HEK293T (cell line): ENCODE data around the gene WBP2.

Source experiments
- NFRKB ChIP-seq: fragments of 450-650 bp; IDR thresholded peaks from 2 replicates; pipeline ENCODE4 v1.6.1; 2016; ENCODE audit warnings: mild to moderate bottlenecking, moderate library complexity
- SP1 ChIP-seq: fragments of 450-650 bp; IDR thresholded peaks from 2 replicates; pipeline ENCODE4 v1.6.1; 2017
- SUZ12 ChIP-seq: fragments of 450-650 bp; IDR thresholded peaks from 2 replicates; pipeline ENCODE4 v1.6.1; 2016; ENCODE audit warnings: mild to moderate bottlenecking

DNA sequence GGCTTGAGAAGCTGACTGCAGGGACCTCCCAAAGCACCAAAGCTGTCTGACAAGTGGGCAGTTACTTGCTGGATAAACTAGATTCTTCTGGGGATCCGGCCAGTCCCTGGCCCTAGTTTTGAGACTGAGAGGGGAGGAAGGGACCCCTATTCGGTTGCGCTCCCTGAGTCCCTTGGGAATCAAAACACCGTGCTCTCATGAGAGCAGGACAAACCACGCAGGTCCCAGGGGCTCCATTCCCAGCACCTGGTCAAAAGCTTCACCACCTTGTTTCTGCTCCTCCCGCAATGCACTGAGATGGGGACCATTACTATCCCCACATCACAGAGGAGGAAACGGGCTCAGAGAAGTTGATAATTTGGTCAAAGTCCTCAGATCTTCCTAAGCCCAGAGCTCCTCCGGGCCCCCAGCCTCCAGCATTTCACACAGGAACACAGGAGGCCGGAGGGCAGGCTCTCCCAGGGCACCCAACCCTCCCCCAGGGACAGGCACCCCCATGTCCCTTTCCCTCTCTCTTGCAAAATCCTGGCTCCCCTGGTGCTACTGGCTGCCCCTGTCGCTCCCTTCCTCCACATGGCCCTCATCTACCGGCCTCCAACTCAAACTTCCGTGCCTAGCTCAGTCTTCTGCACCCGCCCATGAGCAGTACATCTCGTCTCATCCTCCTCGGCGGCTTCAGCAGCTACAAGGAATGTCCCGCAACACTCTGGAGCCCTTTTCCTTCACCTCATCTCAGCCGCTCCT is 38.3 kb upstream of the WBP2 start:
- TF ChIP-seq SUZ12 (no peak), SP1 (no peak), NFRKB (no peak)
